PC-3 (cell line): ENCODE results near the gene CRTC1. TPM values are rescaled to one million over a fixed set of nuclear protein-coding genes. Genes with fewer than 3 reads are reported as not detected.

Experiments used
- ATAC-seq: fragments of 200-7000 bp; cut with Tn5 transposase; 2 replicates; pipeline ENCODE4 v1.9.1; 2020; ENCODE audit warnings: mild to moderate bottlenecking, moderate library complexity
- BruUV-seq: library from RNA; stranded (reverse); fragments of 400-500 nt; replicated peaks from 2 replicates; lab custom pipeline; 2021; lab: Mats Ljungman, UMichigan
- CTCF ChIA-PET: fragments of 300-600 bp; sonication (Branson Sonifier 250); formaldehyde crosslinking; loops from one replicate; lab custom pipeline; 2022; ENCODE audit warnings: antibody characterized with exemption; lab: Charles Lee
- POLR2A ChIA-PET: fragments of 300-600 bp; sonication (Branson Sonifier 250); formaldehyde crosslinking; loops from one replicate; lab custom pipeline; 2022; ENCODE audit warnings: antibody characterized with exemption; ENCODE audit not compliant: unreplicated experiment; lab: Charles Lee
- DNase-seq: peaks from one replicate; pipeline ENCODE4 v3.0.0-alpha.2; 2015
- H2AFZ ChIP-seq: fragments of 300-600 bp; sonication (generic); 2 replicates; pipeline ENCODE4 v1.6.0; 2016; ENCODE audit warnings: antibody characterized with exemption, low read length
- H3F3A ChIP-seq: fragments of 300-600 bp; sonication (generic); one replicate; pipeline ENCODE4 v1.6.0; 2017; ENCODE audit warnings: antibody characterized with exemption, low read length, control low read depth, mild to moderate bottlenecking; ENCODE audit not compliant: unreplicated experiment
- H3K27ac ChIP-seq: fragments of 300-600 bp; sonication (generic); 2 replicates; pipeline ENCODE4 v1.5.1; 2016; ENCODE audit warnings: mild to moderate bottlenecking, low read length
- H3K27me3 ChIP-seq: fragments of 300-600 bp; sonication (generic); 2 replicates; pipeline ENCODE4 v1.6.1; 2016; ENCODE audit warnings: low read length, mixed read lengths
- H3K36me3 ChIP-seq: fragments of 300-600 bp; sonication (generic); 2 replicates; pipeline ENCODE4 v1.6.1; 2016; ENCODE audit warnings: low read depth, mixed run types, low read length, mixed read lengths
- H3K4me1 ChIP-seq: fragments of 300-600 bp; sonication (generic); 2 replicates; pipeline ENCODE4 v1.5.1; 2016; ENCODE audit warnings: low read length; ENCODE audit not compliant: insufficient read depth
- H3K4me2 ChIP-seq: fragments of 300-600 bp; sonication (generic); 2 replicates; pipeline ENCODE4 v1.6.0; 2016; ENCODE audit warnings: low read length
- H3K4me3 ChIP-seq: fragments of 300-600 bp; sonication (generic); 2 replicates; pipeline ENCODE4 v1.5.1; 2016; ENCODE audit warnings: mild to moderate bottlenecking, low read length, mixed read lengths
- H3K79me2 ChIP-seq: fragments of 300-600 bp; sonication (generic); 2 replicates; pipeline ENCODE4 v1.6.1; 2017; ENCODE audit warnings: low read length, mixed read lengths
- H3K9ac ChIP-seq: fragments of 300-600 bp; sonication (generic); 2 replicates; pipeline ENCODE4 v1.6.0; 2016; ENCODE audit warnings: mild to moderate bottlenecking, low read length
- H3K9me2 ChIP-seq: fragments of 300-600 bp; sonication (generic); replicated peaks from 2 replicates; pipeline ENCODE4 v1.6.1; 2016; ENCODE audit warnings: mixed run types, low read length, mixed read lengths
- H3K9me3 ChIP-seq: fragments of 300-600 bp; sonication (generic); 2 replicates; pipeline ENCODE4 v1.6.1; 2016; ENCODE audit warnings: low read length, mixed read lengths
- H4K20me1 ChIP-seq: fragments of 300-600 bp; sonication (generic); 2 replicates; pipeline ENCODE4 v1.6.1; 2016; ENCODE audit warnings: low read length, mixed read lengths
- EZH2 ChIP-seq: fragments of 300-600 bp; sonication (generic); IDR thresholded peaks from one replicate; pipeline ENCODE4 v1.6.1; 2017; ENCODE audit warnings: antibody characterized with exemption, mild to moderate bottlenecking, low read length; ENCODE audit not compliant: unreplicated experiment
- EZH2phosphoT487 ChIP-seq: fragments of 300-600 bp; sonication (generic); IDR thresholded peaks from 2 replicates; pipeline ENCODE4 v1.6.1; 2018; ENCODE audit warnings: mild to moderate bottlenecking, antibody characterized with exemption, low read length, borderline replicate concordance
- intact Hi-C: fragments of 100-400 bp; cut with micrococcal nuclease; formaldehyde crosslinking; loops from 2 replicates; pipeline ENCODE4 v1.9.0; 2023
- total RNA-seq: library from RNA; depleted of rRNA; stranded (reverse); fragments of >200 nt; gene quantifications from 2 replicates; pipeline ENCODE4 v1.2.3, GENCODE V29; 2014
- TF ChIP-seq, protein P1 (sequence below): fragments of 300-600 bp; sonication (generic); conservative IDR thresholded peaks from 2 replicates; pipeline ENCODE4 v1.5.1; 2017; ENCODE audit warnings: antibody characterized with exemption, low read depth, mild to moderate bottlenecking, low read length

The CRTC1 gene
- total RNA-seq, 1 experiment from 2014 or later: 6.7 TPM

DNA sequence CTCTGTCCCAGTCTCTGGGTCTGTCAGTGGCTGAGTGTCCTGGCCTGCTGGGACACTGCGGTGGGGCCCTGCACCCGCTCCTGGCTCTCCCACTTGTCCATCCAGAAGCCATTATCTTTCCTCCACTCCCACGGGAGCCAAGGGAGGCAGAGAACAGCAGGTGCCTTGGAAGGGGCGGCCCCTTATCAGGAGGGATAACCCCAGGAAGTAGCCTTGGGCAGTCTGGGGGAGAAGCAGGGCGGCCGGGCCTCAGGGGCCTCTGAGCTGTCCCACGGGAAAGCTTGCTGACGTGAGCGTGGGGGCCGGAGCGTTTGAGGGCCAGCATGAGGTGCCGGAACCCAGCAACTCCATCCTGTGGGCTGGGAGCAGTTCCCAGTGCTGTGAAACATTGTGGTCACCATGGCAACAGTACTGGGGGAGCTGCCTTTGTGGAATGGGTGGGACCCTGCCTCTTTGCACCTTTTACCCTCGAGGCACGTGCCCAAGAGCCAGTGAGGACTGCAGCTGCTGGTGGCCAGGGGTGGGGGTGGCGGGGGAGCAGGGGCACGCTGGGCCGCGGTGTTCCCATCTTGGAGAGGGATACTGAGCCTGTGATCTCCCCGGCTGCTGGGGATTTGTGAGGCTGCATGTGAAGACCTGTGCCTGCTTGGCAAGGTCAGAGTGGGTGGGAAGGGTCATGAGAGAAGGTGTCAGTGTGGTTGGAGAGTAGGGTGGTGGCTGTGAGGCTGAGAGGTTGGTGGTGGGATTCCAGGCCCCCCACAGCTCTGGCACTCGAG lies 25.7 kb upstream of the CRTC1 start:
- no TSS peak for BruUV-seq
- H4K20me1 ChIP-seq: no peaks in the 10 kb centered on the region
- no peaks in the 10 kb centered on the region for H3K36me3 ChIP-seq
- H3K27ac ChIP-seq: no peak overlapping the region
- intact Hi-C loops: no loop called here
- ATAC-seq: no peak
- no peaks in the 10 kb centered on the region for H3F3A ChIP-seq
- no peaks in the 10 kb centered on the region for H3K79me2 ChIP-seq
- H3K4me2 ChIP-seq: no peak overlapping the region
- no peak for TF ChIP-seq EZH2
- TF ChIP-seq, protein P1, sequence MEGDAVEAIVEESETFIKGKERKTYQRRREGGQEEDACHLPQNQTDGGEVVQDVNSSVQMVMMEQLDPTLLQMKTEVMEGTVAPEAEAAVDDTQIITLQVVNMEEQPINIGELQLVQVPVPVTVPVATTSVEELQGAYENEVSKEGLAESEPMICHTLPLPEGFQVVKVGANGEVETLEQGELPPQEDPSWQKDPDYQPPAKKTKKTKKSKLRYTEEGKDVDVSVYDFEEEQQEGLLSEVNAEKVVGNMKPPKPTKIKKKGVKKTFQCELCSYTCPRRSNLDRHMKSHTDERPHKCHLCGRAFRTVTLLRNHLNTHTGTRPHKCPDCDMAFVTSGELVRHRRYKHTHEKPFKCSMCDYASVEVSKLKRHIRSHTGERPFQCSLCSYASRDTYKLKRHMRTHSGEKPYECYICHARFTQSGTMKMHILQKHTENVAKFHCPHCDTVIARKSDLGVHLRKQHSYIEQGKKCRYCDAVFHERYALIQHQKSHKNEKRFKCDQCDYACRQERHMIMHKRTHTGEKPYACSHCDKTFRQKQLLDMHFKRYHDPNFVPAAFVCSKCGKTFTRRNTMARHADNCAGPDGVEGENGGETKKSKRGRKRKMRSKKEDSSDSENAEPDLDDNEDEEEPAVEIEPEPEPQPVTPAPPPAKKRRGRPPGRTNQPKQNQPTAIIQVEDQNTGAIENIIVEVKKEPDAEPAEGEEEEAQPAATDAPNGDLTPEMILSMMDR: no peak
- TF ChIP-seq EZH2phosphoT487: no peak
- no peaks in the 10 kb centered on the region for H3K9me3 ChIP-seq
- H3K4me3 ChIP-seq: no peak overlapping the region
- no peak for DNase-seq
- POLR2A ChIA-PET: no interaction called here
- H3K9ac ChIP-seq: no peak overlapping the region
- no peaks in the 10 kb centered on the region for H3K4me1 ChIP-seq
- no peaks in the 10 kb centered on the region for H3K9me2 ChIP-seq
- CTCF ChIA-PET: no interaction called here
- no peaks in the 10 kb centered on the region for H3K27me3 ChIP-seq
- H2AFZ ChIP-seq: no peak overlapping the region

DNA sequence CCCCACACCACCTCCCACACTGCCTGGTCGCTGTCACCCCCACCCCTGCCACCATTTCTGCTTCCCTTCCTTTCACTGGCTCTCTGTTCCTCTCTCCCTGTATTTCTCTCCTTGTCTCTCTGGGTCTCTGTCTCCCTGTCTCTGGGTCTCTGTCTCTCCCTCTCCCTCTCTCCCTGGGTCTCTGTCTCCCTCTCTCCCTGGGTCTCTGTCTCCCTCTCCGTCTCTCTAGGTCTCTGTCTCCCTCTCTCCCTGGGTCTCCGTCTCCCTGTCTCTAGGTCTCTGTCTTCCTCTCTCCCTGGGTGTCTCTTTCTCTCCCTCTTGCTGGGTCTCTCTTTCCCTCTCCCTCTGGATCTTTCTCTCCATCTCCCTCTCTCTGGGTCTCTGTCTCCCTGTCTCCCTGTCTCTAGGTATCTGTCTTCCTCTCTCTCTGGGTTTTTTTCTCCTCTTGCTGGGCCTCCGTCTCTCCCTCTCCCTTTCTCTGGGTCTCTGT lies 25.1 kb upstream of the CRTC1 start:
- Histone ChIP-seq H3K4me3 (no peak overlapping the region), H4K20me1 (no peaks in the 10 kb centered on the region), H3K79me2 (no peaks in the 10 kb centered on the region), H3K4me1 (no peaks in the 10 kb centered on the region), H3K9me3 (no peaks in the 10 kb centered on the region), H3K27me3 (no peaks in the 10 kb centered on the region), H3F3A (no peaks in the 10 kb centered on the region), H3K9ac (no peak overlapping the region), H3K36me3 (no peaks in the 10 kb centered on the region), H3K9me2 (no peaks in the 10 kb centered on the region), H3K4me2 (no peak overlapping the region), H3K27ac (no peak overlapping the region), H2AFZ (no peak overlapping the region)
- ATAC-seq (no peak), DNase-seq (no peak)
- POLR2A ChIA-PET: no interaction called here
- CTCF ChIA-PET: no interaction called here
- no peak for TF ChIP-seq EZH2phosphoT487
- TF ChIP-seq EZH2: no peak
- TF ChIP-seq, protein P1: no peak
- no TSS peak for BruUV-seq
- intact Hi-C loops: no loop called here
